DMS79 (cell line): Measurements from ENCODE around the gene CSTA.
A peak's percentile ranks its signal among the peaks of the same experiment; 100 is the strongest.

Experiments used
- DNase-seq: peaks from one replicate; lab custom pipeline; 2025; lab: John Stamatoyannopoulos, UW

Gene CSTA

GRCh38 chr3:122324871-122325323 is at the start of gene CSTA:
Gene CSTA, plus strand, starts transcription at chr3:122325248. Its CDS starts 45 bp downstream, at chr3:122325293.
- no peak for DNase-seq

- DNase-seq, result no peak
Measured at GRCh38 chr3:122281891-122282290, 43.2 kb upstream of the CSTA start.

- DNase-seq, result no peak
Measured at GRCh38 chr3:122283796-122284445, 41.1 kb upstream of the CSTA start.

- no peak for DNase-seq
Measured at GRCh38 chr3:122284486-122284885, 40.6 kb upstream of the CSTA start.

- DNase-seq, result no peak
Measured at GRCh38 chr3:122294359-122294758, 30.7 kb upstream of the CSTA start.

- no peak for DNase-seq
Measured at GRCh38 chr3:122295266-122296062, 29.6 kb upstream of the CSTA start.

- DNase-seq, result no peak
Measured at GRCh38 chr3:122298239-122298638, 26.8 kb upstream of the CSTA start.

- DNase-seq, result no peak
Measured at GRCh38 chr3:122299215-122299614, 25.8 kb upstream of the CSTA start.

- no peak for DNase-seq
Measured at GRCh38 chr3:122299872-122300460, 25.1 kb upstream of the CSTA start.

GRCh38 chr3:122301063-122301462 is 24.0 kb upstream of the CSTA start:
- DNase-seq, result no peak

- DNase-seq, result no peak
Measured at GRCh38 chr3:122305818-122306621, 19.0 kb upstream of the CSTA start.

GRCh38 chr3:122306622-122306953 is 18.5 kb upstream of the CSTA start:
- no peak for DNase-seq

- no peak for DNase-seq
Measured at GRCh38 chr3:122307094-122307687, 17.9 kb upstream of the CSTA start.

GRCh38 chr3:122307976-122308375 is 17.1 kb upstream of the CSTA start:
- no peak for DNase-seq

GRCh38 chr3:122310361-122310760 is 14.7 kb upstream of the CSTA start:
- DNase-seq, result peak; percentile 15

GRCh38 chr3:122312826-122313225 is 12.2 kb upstream of the CSTA start:
- no peak for DNase-seq

GRCh38 chr3:122313281-122313680 is 11.8 kb upstream of the CSTA start:
- DNase-seq, result no peak

GRCh38 chr3:122314228-122314876 is 10.7 kb upstream of the CSTA start:
- DNase-seq, result no peak

- DNase-seq, result no peak
Measured at GRCh38 chr3:122315619-122316018, 9.4 kb upstream of the CSTA start.

- DNase-seq, result no peak
Measured at GRCh38 chr3:122316368-122316767, 8.7 kb upstream of the CSTA start.

GRCh38 chr3:122318620-122319019 is 6.4 kb upstream of the CSTA start:
- no peak for DNase-seq
